Liver (tissue), 3 donors: ENCODE data around the gene UCK2.

Source experiments
- EGR1 ChIP-seq, 2 donors: IDR thresholded peaks; 2 replicates each; pipeline ENCODE4 v1.6.1; 2016 to 2018; ENCODE audit warnings: antibody characterized with exemption in 2 of 2, low read depth in 2 of 2
- GABPA ChIP-seq, 2 donors: IDR thresholded peaks in 1 of 2; conservative IDR thresholded peaks in 1 of 2; 2 replicates each; pipeline ENCODE4 v1.6.1; 2016; ENCODE audit warnings: antibody characterized with exemption in 2 of 2, mild to moderate bottlenecking in 1 of 2, moderate library complexity in 1 of 2
- HNF4G ChIP-seq: IDR thresholded peaks from 2 replicates; pipeline ENCODE4 v1.6.1; 2016; ENCODE audit warnings: antibody characterized with exemption
- JUND ChIP-seq, 2 donors: IDR thresholded peaks; 2 replicates each; pipeline ENCODE4 v1.6.1; 2016; ENCODE audit warnings: antibody characterized with exemption in 2 of 2
- MAX ChIP-seq: IDR thresholded peaks from 2 replicates; pipeline ENCODE4 v1.6.1; 2016; ENCODE audit warnings: antibody characterized with exemption
- RAD21 ChIP-seq, 2 donors: IDR thresholded peaks; 2 replicates each; pipeline ENCODE4 v1.6.1; 2016; ENCODE audit warnings: antibody characterized with exemption in 2 of 2, mild to moderate bottlenecking in 2 of 2
- SP1 ChIP-seq: IDR thresholded peaks from 2 replicates; pipeline ENCODE4 v1.6.1; 2018; ENCODE audit warnings: antibody characterized with exemption, mild to moderate bottlenecking
- TF ChIP-seq, protein P1 (sequence below): fragments of 150-350 bp; IDR thresholded peaks from 2 replicates; pipeline ENCODE4 v1.5.1; 2017; ENCODE audit warnings: improper control_type of control experiment, low read depth, low read length; ENCODE audit not compliant: missing input control
- TF ChIP-seq, protein P2 (sequence below): IDR thresholded peaks from 2 replicates; pipeline ENCODE4 v1.6.1; 2016; ENCODE audit warnings: antibody characterized with exemption, mild to moderate bottlenecking
- donor health status: healthy.
- donor health status: healthy.

GRCh38 chr1:165861911-165862310, 34.5 kb downstream of the UCK2 start:
- TF ChIP-seq, protein P1, sequence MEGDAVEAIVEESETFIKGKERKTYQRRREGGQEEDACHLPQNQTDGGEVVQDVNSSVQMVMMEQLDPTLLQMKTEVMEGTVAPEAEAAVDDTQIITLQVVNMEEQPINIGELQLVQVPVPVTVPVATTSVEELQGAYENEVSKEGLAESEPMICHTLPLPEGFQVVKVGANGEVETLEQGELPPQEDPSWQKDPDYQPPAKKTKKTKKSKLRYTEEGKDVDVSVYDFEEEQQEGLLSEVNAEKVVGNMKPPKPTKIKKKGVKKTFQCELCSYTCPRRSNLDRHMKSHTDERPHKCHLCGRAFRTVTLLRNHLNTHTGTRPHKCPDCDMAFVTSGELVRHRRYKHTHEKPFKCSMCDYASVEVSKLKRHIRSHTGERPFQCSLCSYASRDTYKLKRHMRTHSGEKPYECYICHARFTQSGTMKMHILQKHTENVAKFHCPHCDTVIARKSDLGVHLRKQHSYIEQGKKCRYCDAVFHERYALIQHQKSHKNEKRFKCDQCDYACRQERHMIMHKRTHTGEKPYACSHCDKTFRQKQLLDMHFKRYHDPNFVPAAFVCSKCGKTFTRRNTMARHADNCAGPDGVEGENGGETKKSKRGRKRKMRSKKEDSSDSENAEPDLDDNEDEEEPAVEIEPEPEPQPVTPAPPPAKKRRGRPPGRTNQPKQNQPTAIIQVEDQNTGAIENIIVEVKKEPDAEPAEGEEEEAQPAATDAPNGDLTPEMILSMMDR: no peak
- no peak for TF ChIP-seq MAX
- TF ChIP-seq, protein P2, sequence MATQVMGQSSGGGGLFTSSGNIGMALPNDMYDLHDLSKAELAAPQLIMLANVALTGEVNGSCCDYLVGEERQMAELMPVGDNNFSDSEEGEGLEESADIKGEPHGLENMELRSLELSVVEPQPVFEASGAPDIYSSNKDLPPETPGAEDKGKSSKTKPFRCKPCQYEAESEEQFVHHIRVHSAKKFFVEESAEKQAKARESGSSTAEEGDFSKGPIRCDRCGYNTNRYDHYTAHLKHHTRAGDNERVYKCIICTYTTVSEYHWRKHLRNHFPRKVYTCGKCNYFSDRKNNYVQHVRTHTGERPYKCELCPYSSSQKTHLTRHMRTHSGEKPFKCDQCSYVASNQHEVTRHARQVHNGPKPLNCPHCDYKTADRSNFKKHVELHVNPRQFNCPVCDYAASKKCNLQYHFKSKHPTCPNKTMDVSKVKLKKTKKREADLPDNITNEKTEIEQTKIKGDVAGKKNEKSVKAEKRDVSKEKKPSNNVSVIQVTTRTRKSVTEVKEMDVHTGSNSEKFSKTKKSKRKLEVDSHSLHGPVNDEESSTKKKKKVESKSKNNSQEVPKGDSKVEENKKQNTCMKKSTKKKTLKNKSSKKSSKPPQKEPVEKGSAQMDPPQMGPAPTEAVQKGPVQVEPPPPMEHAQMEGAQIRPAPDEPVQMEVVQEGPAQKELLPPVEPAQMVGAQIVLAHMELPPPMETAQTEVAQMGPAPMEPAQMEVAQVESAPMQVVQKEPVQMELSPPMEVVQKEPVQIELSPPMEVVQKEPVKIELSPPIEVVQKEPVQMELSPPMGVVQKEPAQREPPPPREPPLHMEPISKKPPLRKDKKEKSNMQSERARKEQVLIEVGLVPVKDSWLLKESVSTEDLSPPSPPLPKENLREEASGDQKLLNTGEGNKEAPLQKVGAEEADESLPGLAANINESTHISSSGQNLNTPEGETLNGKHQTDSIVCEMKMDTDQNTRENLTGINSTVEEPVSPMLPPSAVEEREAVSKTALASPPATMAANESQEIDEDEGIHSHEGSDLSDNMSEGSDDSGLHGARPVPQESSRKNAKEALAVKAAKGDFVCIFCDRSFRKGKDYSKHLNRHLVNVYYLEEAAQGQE: no peak
- no peak for TF ChIP-seq GABPA (IDR thresholded peaks at IDR 0.05 in 1 of 2, conservative IDR thresholded peaks at IDR 0.05 in 1 of 2)
- TF ChIP-seq JUND (IDR thresholded peaks at IDR 0.05): no peak
- TF ChIP-seq SP1: no peak
- TF ChIP-seq HNF4G: no peak
- TF ChIP-seq EGR1 (IDR thresholded peaks at IDR 0.05; ENCODE audit: low read depth in 2 of 2): no peak
- no peak for TF ChIP-seq RAD21 (IDR thresholded peaks at IDR 0.05)
